ENCODE results near the gene HMGB1.

Gene HMGB1

DNA sequence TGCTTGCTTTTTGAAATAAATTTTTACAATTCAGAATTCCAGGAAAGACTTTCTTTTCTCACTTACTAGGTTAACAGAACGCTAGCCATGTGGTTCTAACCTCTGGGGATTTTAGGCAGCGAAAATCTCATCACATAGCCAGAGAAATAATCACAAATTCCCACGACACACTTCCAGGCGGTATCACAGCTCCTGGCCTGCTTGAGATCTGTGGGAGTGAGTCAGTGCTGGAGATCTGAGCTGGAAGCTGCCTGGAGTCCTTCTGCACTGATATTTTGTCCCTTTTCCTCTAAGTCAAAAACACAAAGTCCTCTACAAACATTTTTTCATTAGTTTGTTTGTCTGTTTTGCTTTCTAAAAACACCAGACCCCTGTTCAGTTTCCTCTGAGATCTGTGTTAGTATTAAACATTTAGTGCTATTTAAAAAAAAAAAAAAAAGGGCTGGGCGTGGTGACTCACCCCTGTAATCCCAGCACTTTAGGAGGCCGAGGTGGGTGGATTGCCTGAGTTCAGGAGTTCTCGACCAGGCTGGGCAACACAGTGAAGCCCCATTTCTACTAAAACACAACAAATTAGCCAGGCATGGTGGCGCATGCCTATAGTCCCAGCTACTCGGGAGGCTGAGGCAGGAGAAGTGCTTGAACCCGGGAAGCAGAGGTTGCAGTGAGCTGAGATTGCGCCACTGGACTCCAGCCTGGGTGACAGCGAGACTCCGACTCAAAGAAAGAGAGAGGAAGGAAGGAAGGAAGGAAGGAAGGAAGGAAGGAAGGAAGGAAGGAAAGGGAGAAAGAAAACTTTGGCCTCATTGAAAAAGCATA lies 55.6 kb downstream of the HMGB1 start:
- FAIRE-seq (no peak), DNase-seq (ENCODE audit: insufficient read length, low spot score) (peak; percentile 44)
- TF ChIP-seq POLR2A (IDR thresholded peaks at IDR 0.05; ENCODE audit: low read depth, low read length), result no peak

- DNase-seq (ENCODE audit: insufficient read length, low spot score) (peak; percentile 49), FAIRE-seq (no peak)
- TF ChIP-seq POLR2A (IDR thresholded peaks at IDR 0.05; ENCODE audit: low read depth, low read length), result no peak
These were observed 57.2 kb downstream of the HMGB1 start for GRCh38 chr13:30408319-30409101.

DNA sequence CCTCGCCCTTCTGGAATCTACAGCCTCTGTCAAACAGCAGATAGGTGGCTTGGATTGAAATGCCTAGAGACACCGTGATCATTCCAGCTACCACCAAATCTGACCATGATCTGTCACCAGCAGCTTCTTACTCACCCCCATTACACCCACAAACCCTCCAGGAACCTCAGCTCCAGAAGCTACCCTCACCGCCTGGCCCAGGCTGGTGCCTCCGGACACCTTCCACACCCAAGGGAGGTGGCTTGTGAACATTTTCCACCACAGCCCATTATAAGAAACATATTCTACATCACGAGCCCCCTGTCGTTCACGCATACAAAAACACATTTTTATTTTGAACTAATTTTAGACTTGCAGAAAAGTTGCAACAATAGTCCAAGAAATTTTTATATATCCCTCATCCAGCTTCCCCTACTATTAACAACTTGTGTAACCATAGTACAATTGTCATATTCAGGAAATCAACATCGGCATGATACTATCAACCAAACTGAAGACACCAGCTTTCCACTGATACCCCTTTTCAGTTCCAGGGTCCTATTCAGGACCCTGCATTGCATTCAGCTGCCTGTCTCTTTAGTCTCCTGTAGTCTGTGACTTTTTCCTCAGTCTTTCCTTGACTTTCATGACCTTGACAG lies 58.8 kb downstream of the HMGB1 start:
- DNase-seq (ENCODE audit: insufficient read length, low spot score) (no peak), FAIRE-seq (no peak)
- no peak for TF ChIP-seq POLR2A (IDR thresholded peaks at IDR 0.05; ENCODE audit: low read depth, low read length)
